ENCODE data around the gene INPP1. TPM values are rescaled to one million over a fixed set of nuclear protein-coding genes. Genes with fewer than 3 reads are reported as not detected.
"Not testable (repeated sequence)": the region's sequence is repeated elsewhere in the genome, so short reads cannot be mapped to it uniquely, and the experiment has no call there.

The INPP1 gene
- total RNA-seq, 2 experiments from 2014 or later = 8.5 to 10.2 TPM

GRCh38 chr2:190304404-190304803 is 39.0 kb upstream of the INPP1 start:
- H3K4me1 Mint-ChIP-seq (ENCODE audit: low read depth) = peaks cover 6% of the 10 kb centered on the region
- TF ChIP-seq CTCF (IDR thresholded peaks at IDR 0.05) = no peak
- intact Hi-C loops (cut with micrococcal nuclease) = no loop called here
- H3K27ac Mint-ChIP-seq = no peak overlapping the region
- POLR2A ChIA-PET = interaction anchor here (0.6 kb wide), 1 partner anchor 99 kb away, joined by 3 read pairs; no protein-coding TSS in a partner anchor
- peaks cover 2% of the 10 kb centered on the region for H3K9me3 Mint-ChIP-seq
- CTCF ChIA-PET = no interaction called here
- H3K27me3 Mint-ChIP-seq = no peaks in the 10 kb centered on the region
- no peak overlapping the region for H3K4me3 Mint-ChIP-seq
- H3K36me3 Mint-ChIP-seq (ENCODE audit: low read depth) = peaks cover 38% of the 10 kb centered on the region
- DNase-seq (no peak), ATAC-seq (peak; percentile 39)

GRCh38 chr2:190308031-190308430 is 35.4 kb upstream of the INPP1 start:
- Mint-ChIP-seq H3K9me3 (no peaks in the 10 kb centered on the region), H3K4me3 (no peak overlapping the region), H3K27ac (no peak overlapping the region), H3K36me3 (ENCODE audit: low read depth) (peaks cover 21% of the 10 kb centered on the region), H3K27me3 (no peaks in the 10 kb centered on the region), H3K4me1 (ENCODE audit: low read depth) (peaks cover 6% of the 10 kb centered on the region)
- ChIA-PET CTCF (interaction anchor here (1.7 kb wide), 1 partner anchor 11 kb away, joined by 4 read pairs; no protein-coding TSS in a partner anchor), POLR2A (no interaction called here)
- ATAC-seq (no peak), DNase-seq (no peak)
- intact Hi-C loops (cut with micrococcal nuclease) = no loop called here
- TF ChIP-seq CTCF (IDR thresholded peaks at IDR 0.05) = no peak

- intact Hi-C loops (cut with micrococcal nuclease) = no loop called here
- DNase-seq (no peak), ATAC-seq (no peak)
- no peak for TF ChIP-seq CTCF (IDR thresholded peaks at IDR 0.05)
- Mint-ChIP-seq H3K36me3 (ENCODE audit: low read depth) (peaks cover 11% of the 10 kb centered on the region), H3K4me3 (no peak overlapping the region), H3K4me1 (ENCODE audit: low read depth) (peaks cover 19% of the 10 kb centered on the region), H3K27ac (no peak overlapping the region), H3K27me3 (no peaks in the 10 kb centered on the region), H3K9me3 (no peaks in the 10 kb centered on the region)
- ChIA-PET POLR2A (no interaction called here), CTCF (interaction anchor here (0.9 to 3.1 kb wide), 3 partner anchors 8 to 223 kb away, joined by 3 to 14 read pairs (median 3); partner anchors contain the start of gene HIBCH)
These were observed 31.3 kb upstream of the INPP1 start for GRCh38 chr2:190311893-190312634.

- intact Hi-C loops (cut with micrococcal nuclease); H3K27me3 Mint-ChIP-seq; H3K27ac Mint-ChIP-seq; POLR2A ChIA-PET; ATAC-seq; H3K9me3 Mint-ChIP-seq; H3K4me3 Mint-ChIP-seq; DNase-seq; CTCF ChIA-PET: not testable (repeated sequence)
- Mint-ChIP-seq H3K36me3 (ENCODE audit: low read depth) (peaks cover 11% of the 10 kb centered on the region), H3K4me1 (ENCODE audit: low read depth) (peaks cover 24% of the 10 kb centered on the region)
These were observed 30.8 kb upstream of the INPP1 start for GRCh38 chr2:190312635-190313025.

GRCh38 chr2:190313880-190314279 is 29.5 kb upstream of the INPP1 start:
- CTCF ChIA-PET = interaction anchor here (0.8 to 1.6 kb wide), 2 partner anchors 31 to 225 kb away, joined by 3 to 6 read pairs; no protein-coding TSS in a partner anchor

More at GRCh38 chr2:190313880-190314279, 29.5 kb upstream of the INPP1 start:
- intact Hi-C loops (cut with micrococcal nuclease) = no loop called here
- Mint-ChIP-seq H3K4me3 (no peak overlapping the region), H3K9me3 (no peaks in the 10 kb centered on the region), H3K27ac (no peak overlapping the region), H3K4me1 (ENCODE audit: low read depth) (peaks cover 33% of the 10 kb centered on the region), H3K27me3 (no peaks in the 10 kb centered on the region), H3K36me3 (ENCODE audit: low read depth) (peaks cover 11% of the 10 kb centered on the region)
- no peak for DNase-seq
- ATAC-seq = no peak
- POLR2A ChIA-PET = no interaction called here
- TF ChIP-seq CTCF (IDR thresholded peaks at IDR 0.05) = no peak

Measured in activated CD8-positive, alpha-beta T cell treated with anti-CD3 and anti-CD28 coated beads for 36 hours (primary cell).